Measurements from ENCODE around the gene SMARCD3. TPM values are rescaled to one million over a fixed set of nuclear protein-coding genes. Genes with fewer than 3 reads are reported as not detected.

SMARCD3 gene
- total and polyA plus RNA-seq, 2 of the 8 experiments (the other 6 are each of a cell fraction or from before 2014, with no cell fraction given): 3.0 to 5.6 TPM

GRCh38 chr7:151272405-151272804 lies 23.9 kb upstream of the SMARCD3 start (continued):
- no peak for TF ChIP-seq POU5F1 (IDR thresholded peaks at IDR 0.05; ENCODE audit: low read depth, low read length)
- no peak for TF ChIP-seq TEAD4 (IDR thresholded peaks at IDR 0.05; ENCODE audit: low read depth, low read length)
- no peak for TF ChIP-seq KDM5A (IDR thresholded peaks at IDR 0.05; ENCODE audit: low read length)

Data from H1 (cell line).